Measurements from ENCODE around the gene CNTFR. TPM values are rescaled to one million over a fixed set of nuclear protein-coding genes. Genes with fewer than 3 reads are reported as not detected.
A peak's percentile ranks its signal among the peaks of the same experiment; 100 is the strongest.

Gene CNTFR
- total and polyA plus RNA-seq, 10 of the 15 experiments (the other 5 are each of a cell fraction or from before 2014, with no cell fraction given), result not detected

DNA sequence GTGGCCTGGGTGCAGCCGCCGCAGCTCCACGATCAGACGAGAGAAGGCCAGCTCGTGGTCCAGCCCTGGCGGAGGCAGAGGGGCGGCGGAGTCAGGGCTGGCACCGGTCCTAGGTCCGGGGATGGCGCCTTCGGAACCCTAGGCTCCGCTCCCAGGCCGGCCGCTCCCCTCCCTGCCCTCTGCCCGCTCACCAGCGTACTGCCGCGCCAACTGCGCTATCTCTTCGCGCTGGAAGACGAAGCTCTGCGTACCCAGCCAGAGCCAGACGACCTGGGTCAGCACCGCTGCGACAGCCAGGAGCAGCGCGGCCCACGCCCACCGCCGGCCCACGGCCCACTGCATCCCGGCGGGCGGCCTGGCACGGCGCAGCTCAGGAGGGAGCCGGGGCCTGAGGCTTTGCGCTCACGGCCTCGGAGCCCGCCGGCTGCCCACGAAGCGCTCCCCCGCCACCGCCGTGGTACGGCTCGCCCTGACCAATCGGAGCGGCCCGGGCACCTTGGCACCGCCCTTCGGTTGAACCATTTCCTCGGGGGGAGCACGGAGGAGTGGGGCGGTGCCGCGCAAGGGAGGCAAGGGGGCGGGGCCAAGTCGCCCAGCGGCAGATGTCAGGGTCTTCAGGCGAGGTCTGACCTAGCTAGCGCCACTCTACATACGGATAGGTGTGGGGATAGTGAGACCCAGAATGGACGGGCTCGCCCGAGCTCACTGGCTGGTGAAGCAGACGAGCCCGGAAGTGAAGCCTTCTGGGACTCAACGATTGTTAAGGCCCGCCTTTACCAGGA is 48.0 kb upstream of the CNTFR start, which contains the start of gene SIGMAR1 (continued):
- TF ChIP-seq, protein P1, sequence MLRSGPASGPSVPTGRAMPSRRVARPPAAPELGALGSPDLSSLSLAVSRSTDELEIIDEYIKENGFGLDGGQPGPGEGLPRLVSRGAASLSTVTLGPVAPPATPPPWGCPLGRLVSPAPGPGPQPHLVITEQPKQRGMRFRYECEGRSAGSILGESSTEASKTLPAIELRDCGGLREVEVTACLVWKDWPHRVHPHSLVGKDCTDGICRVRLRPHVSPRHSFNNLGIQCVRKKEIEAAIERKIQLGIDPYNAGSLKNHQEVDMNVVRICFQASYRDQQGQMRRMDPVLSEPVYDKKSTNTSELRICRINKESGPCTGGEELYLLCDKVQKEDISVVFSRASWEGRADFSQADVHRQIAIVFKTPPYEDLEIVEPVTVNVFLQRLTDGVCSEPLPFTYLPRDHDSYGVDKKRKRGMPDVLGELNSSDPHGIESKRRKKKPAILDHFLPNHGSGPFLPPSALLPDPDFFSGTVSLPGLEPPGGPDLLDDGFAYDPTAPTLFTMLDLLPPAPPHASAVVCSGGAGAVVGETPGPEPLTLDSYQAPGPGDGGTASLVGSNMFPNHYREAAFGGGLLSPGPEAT (IDR thresholded peaks at IDR 0.05; ENCODE audit: low read depth), result peak; percentile 34; the same call in 1 of the 2 replicates
- TF ChIP-seq KLF5 (IDR thresholded peaks at IDR 0.05; ENCODE audit: partially characterized antibody), result peak; percentile 98
- TF ChIP-seq NBN (IDR thresholded peaks at IDR 0.05), result peak; percentile 39; the same call in 1 of the 2 replicates
- TF ChIP-seq, protein P2, sequence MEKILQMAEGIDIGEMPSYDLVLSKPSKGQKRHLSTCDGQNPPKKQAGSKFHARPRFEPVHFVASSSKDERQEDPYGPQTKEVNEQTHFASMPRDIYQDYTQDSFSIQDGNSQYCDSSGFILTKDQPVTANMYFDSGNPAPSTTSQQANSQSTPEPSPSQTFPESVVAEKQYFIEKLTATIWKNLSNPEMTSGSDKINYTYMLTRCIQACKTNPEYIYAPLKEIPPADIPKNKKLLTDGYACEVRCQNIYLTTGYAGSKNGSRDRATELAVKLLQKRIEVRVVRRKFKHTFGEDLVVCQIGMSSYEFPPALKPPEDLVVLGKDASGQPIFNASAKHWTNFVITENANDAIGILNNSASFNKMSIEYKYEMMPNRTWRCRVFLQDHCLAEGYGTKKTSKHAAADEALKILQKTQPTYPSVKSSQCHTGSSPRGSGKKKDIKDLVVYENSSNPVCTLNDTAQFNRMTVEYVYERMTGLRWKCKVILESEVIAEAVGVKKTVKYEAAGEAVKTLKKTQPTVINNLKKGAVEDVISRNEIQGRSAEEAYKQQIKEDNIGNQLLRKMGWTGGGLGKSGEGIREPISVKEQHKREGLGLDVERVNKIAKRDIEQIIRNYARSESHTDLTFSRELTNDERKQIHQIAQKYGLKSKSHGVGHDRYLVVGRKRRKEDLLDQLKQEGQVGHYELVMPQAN (conservative IDR thresholded peaks at IDR 0.05), result peak; percentile 63
- no peak for TF ChIP-seq RB1 (IDR thresholded peaks at IDR 0.05; ENCODE audit: borderline replicate concordance)
- TF ChIP-seq EGR1 (IDR thresholded peaks at IDR 0.05; ENCODE audit: borderline replicate concordance in 1 of 2, low read depth in 2 of 2, low read length in 2 of 2), result peak in 1 of 2 experiments; percentile 54; a peak in 1 of 3 replicates
- TF ChIP-seq BACH1 (IDR thresholded peaks at IDR 0.05; ENCODE audit: borderline replicate concordance), result peak; percentile 62
- TF ChIP-seq RELA (IDR thresholded peaks at IDR 0.05; ENCODE audit: borderline replicate concordance, partially characterized antibody), result peak; percentile 20
- peak; percentile 70 for TF ChIP-seq DPF2 (IDR thresholded peaks at IDR 0.05)
- peak; percentile 76; the same call in 1 of the 2 replicates for TF ChIP-seq POLR2AphosphoS2 (IDR thresholded peaks at IDR 0.05; ENCODE audit: low read depth, low read length)
- TF ChIP-seq JUND (IDR thresholded peaks at IDR 0.05; ENCODE audit: low read depth, low read length), result peak; percentile 96
- peak; percentile 67; the same call in 1 of the 2 replicates for TF ChIP-seq PML (IDR thresholded peaks at IDR 0.05; ENCODE audit: low read length)
- TF ChIP-seq RUNX3 (IDR thresholded peaks at IDR 0.05; ENCODE audit: low read length), result peak; percentile 2
- peak; percentile 20; the same call in 1 of the 2 replicates for TF ChIP-seq TAF1 (IDR thresholded peaks at IDR 0.05; ENCODE audit: borderline replicate concordance, low read depth, low read length)
- peak; percentile 96 for TF ChIP-seq FOXK2 (IDR thresholded peaks at IDR 0.05)
- TF ChIP-seq NFIC (IDR thresholded peaks at IDR 0.05; ENCODE audit: low read depth, low read length), result no peak
- TF ChIP-seq MTA3 (IDR thresholded peaks at IDR 0.05; ENCODE audit: borderline replicate concordance, low read length), result no peak
- TF ChIP-seq NR2F1 (conservative IDR thresholded peaks at IDR 0.05), result 0 out of 2 replicates have a peak, but pooled peaks have one; percentile 57
- TF ChIP-seq, protein P3, sequence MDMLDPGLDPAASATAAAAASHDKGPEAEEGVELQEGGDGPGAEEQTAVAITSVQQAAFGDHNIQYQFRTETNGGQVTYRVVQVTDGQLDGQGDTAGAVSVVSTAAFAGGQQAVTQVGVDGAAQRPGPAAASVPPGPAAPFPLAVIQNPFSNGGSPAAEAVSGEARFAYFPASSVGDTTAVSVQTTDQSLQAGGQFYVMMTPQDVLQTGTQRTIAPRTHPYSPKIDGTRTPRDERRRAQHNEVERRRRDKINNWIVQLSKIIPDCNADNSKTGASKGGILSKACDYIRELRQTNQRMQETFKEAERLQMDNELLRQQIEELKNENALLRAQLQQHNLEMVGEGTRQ (IDR thresholded peaks at IDR 0.05; ENCODE audit: borderline replicate concordance, low read depth, low read length), result no peak
- TF ChIP-seq CHD2 (IDR thresholded peaks at IDR 0.05; ENCODE audit: borderline replicate concordance, low read depth, low read length), result peak; percentile 44; the same call in 1 of the 2 replicates
- no peak for TF ChIP-seq STAT3 (IDR thresholded peaks at IDR 0.05; ENCODE audit: low read depth, low read length)
- peak; percentile 40; the same call in 1 of the 2 replicates for TF ChIP-seq CREM (IDR thresholded peaks at IDR 0.05; ENCODE audit: low read depth)
- no peak for TF ChIP-seq KDM1A (IDR thresholded peaks at IDR 0.05; ENCODE audit: borderline replicate concordance)
- 0 out of 2 replicates have a peak, but pooled peaks have one; percentile 33 for TF ChIP-seq ZNF24 (IDR thresholded peaks at IDR 0.05)
- TF ChIP-seq NFYB (IDR thresholded peaks at IDR 0.05; ENCODE audit: insufficient read depth, low read depth, low read length), result peak; percentile 83; the same call in 1 of the 2 replicates
- peak; percentile 86; the same call in 1 of the 2 replicates for TF ChIP-seq LARP7 (IDR thresholded peaks at IDR 0.05)
- no peak for TF ChIP-seq YBX1 (IDR thresholded peaks at IDR 0.05)
- TF ChIP-seq SIX5 (IDR thresholded peaks at IDR 0.05; ENCODE audit: low read depth, low read length, severe bottlenecking), result peak; percentile 25
- TF ChIP-seq SREBF1 (IDR thresholded peaks at IDR 0.05; ENCODE audit: low read length), result peak; percentile 88; the same call in 1 of the 2 replicates
